Choroid plexus epithelial cell (primary cell): ENCODE measurements around the gene ZHX3.

ENCODE experiments used
- DNase-seq: peaks from one replicate; pipeline ENCODE4 v3.0.0-alpha.2; 2010; ENCODE audit warnings: low read depth
- H3K4me3 ChIP-seq: 2 replicates; pipeline ENCODE4 v1.5.1; 2011; ENCODE audit warnings: low read depth, mild to moderate bottlenecking, control low read depth, low read length, moderate library complexity
- TF ChIP-seq, protein P1 (sequence below): conservative IDR thresholded peaks from 2 replicates; pipeline ENCODE4 v1.5.1; 2011; ENCODE audit warnings: low read depth, mild to moderate bottlenecking, control low read depth, inconsistent platforms, low read length, moderate library complexity

ZHX3 gene

GRCh38 chr20:41138475-41139226 is 178.9 kb downstream of the ZHX3 start:
- no peak for DNase-seq
- TF ChIP-seq, protein P1, sequence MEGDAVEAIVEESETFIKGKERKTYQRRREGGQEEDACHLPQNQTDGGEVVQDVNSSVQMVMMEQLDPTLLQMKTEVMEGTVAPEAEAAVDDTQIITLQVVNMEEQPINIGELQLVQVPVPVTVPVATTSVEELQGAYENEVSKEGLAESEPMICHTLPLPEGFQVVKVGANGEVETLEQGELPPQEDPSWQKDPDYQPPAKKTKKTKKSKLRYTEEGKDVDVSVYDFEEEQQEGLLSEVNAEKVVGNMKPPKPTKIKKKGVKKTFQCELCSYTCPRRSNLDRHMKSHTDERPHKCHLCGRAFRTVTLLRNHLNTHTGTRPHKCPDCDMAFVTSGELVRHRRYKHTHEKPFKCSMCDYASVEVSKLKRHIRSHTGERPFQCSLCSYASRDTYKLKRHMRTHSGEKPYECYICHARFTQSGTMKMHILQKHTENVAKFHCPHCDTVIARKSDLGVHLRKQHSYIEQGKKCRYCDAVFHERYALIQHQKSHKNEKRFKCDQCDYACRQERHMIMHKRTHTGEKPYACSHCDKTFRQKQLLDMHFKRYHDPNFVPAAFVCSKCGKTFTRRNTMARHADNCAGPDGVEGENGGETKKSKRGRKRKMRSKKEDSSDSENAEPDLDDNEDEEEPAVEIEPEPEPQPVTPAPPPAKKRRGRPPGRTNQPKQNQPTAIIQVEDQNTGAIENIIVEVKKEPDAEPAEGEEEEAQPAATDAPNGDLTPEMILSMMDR = no peak
- peak overlapping the region; percentile 84 for H3K4me3 ChIP-seq

DNA sequence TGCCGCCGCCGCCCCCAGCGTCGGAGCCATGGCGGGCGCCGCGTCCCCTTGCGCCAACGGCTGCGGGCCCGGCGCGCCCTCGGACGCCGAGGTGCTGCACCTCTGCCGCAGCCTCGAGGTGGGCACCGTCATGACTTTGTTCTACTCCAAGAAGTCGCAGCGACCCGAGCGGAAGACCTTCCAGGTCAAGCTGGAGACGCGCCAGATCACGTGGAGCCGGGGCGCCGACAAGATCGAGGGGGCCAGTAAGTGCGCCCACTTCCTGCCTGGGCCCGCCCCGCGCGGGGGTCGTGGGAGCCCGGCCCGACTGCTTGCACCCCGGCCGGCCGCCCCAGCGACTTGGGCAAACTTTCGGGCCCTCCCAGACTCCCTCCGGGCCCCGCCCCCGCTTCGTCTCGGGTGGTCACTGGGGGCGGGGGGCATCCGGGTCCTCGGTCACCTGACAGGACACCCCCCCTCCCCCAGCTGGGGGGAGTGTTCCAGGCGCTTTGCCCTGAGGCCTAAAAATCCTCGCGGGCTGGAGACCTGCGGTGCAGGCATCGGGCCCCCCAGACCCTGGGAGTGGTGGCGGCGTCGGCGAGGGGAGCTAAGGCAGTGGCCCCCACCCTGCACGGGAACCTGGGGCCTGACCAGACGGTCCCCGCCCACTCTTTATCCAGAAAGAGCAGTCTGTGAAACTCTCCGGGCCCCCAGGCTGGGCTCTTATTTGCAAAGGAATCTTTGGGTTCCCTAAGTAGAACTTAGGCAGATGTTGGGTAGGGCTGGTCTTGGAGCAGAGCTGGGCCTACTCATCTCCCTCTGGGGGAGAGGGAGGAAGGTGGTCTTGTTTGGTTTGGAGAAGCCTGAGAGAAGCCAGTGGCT is 179.7 kb downstream of the ZHX3 start:
- peak overlapping the region; percentile 84 for H3K4me3 ChIP-seq
- DNase-seq = peak; percentile 64
- TF ChIP-seq, protein P1 = no peak

DNA sequence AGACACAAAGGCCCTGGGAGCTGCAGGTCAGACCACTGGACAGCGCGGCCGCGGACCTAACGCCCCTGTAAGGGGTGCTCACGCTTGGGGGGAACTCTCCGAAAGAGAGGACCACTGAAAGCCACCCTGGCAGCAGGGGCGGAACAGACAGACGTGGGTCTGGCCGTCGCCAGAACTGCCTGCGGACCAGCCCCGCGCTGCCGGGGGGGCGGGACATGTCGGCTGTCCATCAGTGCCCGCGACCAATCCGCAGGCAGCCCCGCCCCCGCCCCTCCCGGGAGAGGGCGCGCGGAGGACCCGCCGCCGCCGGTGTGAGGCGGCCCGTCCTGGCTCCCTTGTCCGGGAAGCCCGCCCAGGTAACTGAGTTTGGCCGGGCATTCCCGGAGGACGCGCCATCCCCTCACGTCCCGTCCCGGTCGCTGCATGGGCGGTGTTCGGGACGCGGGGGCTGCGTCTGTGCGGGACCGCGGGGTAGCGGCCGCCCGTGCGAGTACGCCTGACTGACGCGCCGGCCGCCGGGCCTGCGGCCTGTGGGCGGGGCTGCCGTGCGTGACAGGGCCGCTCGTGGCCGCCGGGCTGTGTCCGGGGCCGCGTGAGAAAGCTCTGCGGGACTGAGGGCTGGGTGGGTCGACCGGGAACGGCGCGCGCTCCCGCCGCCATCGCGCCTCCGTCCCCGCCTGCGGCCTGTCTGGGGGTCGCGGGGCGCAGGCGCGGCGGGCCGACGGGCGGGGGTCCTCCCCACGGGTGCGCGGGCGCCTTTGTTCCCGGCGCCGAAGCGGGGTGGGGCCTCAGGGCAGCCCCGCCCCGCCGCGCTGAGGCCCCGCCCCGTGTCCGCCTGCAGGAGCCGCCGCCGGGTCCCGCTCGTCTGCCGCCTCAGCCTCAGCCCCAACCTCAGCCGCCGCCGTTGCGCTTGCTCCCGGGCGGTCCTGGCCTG is 180.6 kb downstream of the ZHX3 start, which contains the start of gene PLCG1:
TSS of gene PLCG1 (plus strand) at position 864 of the 934 bp plus-strand sequence. CDS start 99 bp downstream, outside the sequence.
- peak; percentile 82 for DNase-seq
- H3K4me3 ChIP-seq = peak within 1 kb of the TSS; percentile 84
- TF ChIP-seq, protein P1 = no peak

- no peak for DNase-seq
- TF ChIP-seq, protein P1 = no peak
- H3K4me3 ChIP-seq = peak overlapping the region; percentile 84
These were observed 181.4 kb downstream of the ZHX3 start for GRCh38 chr20:41135888-41136679.

GRCh38 chr20:41135187-41135887 is 182.2 kb downstream of the ZHX3 start:
- no peak overlapping the region for H3K4me3 ChIP-seq
- TF ChIP-seq, protein P1 = peak; percentile 89
- peak; percentile 56 for DNase-seq
